ENCODE data around the gene MYO5A. TPM values are rescaled to one million over a fixed set of nuclear protein-coding genes. Genes with fewer than 3 reads are reported as not detected.
"Not testable (repeated sequence)": the region's sequence is repeated elsewhere in the genome, so short reads cannot be mapped to it uniquely, and the experiment has no call there.

Gene MYO5A
- total and polyA plus RNA-seq, 4 donors = 5.7 to 42.1 (median 22.0) TPM

GRCh38 chr15:52445553-52445952 lies 83.1 kb downstream of the MYO5A start:
- H3K36me3 ChIP-seq (ENCODE audit: control insufficient read depth in 1 of 2, insufficient read depth in 2 of 2, low read length in 1 of 2) = no peaks in the 10 kb centered on the region
- no peaks in the 10 kb centered on the region for H3K27me3 ChIP-seq (ENCODE audit: control insufficient read depth in 1 of 2, insufficient read depth in 2 of 2, low read length in 1 of 2)
- H3K9me3 ChIP-seq (ENCODE audit: control insufficient read depth, low read length) = no peaks in the 10 kb centered on the region
- no peaks in the 10 kb centered on the region for H3K4me1 ChIP-seq (ENCODE audit: control insufficient read depth in 1 of 2, insufficient read depth in 2 of 2, low read length in 2 of 2)
- no peak overlapping the region for H3K4me3 ChIP-seq (ENCODE audit: low read length in 2 of 2)
- 86 to 94% methylated on average over 7 of the region's 7 CpGs for WGBS, 2 donors
- intact Hi-C loops (cut with DNase I) = no loop called here
- DNase-seq (no peak), ATAC-seq (ENCODE audit: low FRiP score) (no peak)
- H3K27ac ChIP-seq (ENCODE audit: low read depth in 1 of 2, low read length in 2 of 2) = no peak overlapping the region

GRCh38 chr15:52443205-52443604 lies 85.5 kb downstream of the MYO5A start:
- intact Hi-C loops (cut with DNase I); H3K27ac ChIP-seq (ENCODE audit: low read depth in 1 of 2, low read length in 2 of 2); ATAC-seq (ENCODE audit: low FRiP score); H3K9me3 ChIP-seq (ENCODE audit: control insufficient read depth, low read length); H3K4me3 ChIP-seq (ENCODE audit: low read length in 2 of 2); H3K4me1 ChIP-seq (ENCODE audit: control insufficient read depth in 1 of 2, insufficient read depth in 2 of 2, low read length in 2 of 2); H3K27me3 ChIP-seq (ENCODE audit: control insufficient read depth in 1 of 2, insufficient read depth in 2 of 2, low read length in 1 of 2); H3K36me3 ChIP-seq (ENCODE audit: control insufficient read depth in 1 of 2, insufficient read depth in 2 of 2, low read length in 1 of 2); DNase-seq: not testable (repeated sequence)
- 98 to 99% methylated on average over 6 of the region's 6 CpGs for WGBS, 2 donors

DNA sequence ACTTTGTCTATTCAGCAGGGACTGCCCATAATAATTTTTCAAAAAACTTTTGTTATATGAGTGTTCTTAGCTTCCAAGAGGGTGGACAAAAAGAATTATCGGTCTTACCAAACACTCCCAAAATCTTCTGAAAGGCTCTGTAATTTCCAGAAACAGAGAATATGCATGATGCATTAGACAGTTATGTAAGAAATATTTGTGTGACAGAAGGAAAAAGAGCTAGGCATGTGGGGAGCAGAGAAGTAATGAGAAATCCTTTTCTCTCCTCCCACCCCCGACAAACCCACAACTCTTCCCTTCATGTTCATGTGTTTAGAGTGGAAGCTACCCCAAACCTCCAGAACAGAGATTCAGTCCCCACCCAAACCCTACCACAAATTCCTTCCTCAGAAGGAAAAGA lies 86.8 kb downstream of the MYO5A start:
- no peak for ATAC-seq (ENCODE audit: low FRiP score)
- intact Hi-C loops (cut with DNase I) = no loop called here
- 82 to 85% methylated on average over 2 of the region's 2 CpGs for WGBS, 2 donors
- peaks cover 0 to 2% of the 10 kb centered on the region in 2 donors for H3K36me3 ChIP-seq (ENCODE audit: control insufficient read depth in 1 of 2, insufficient read depth in 2 of 2, low read length in 1 of 2)
- DNase-seq = no peak
- no peak overlapping the region for H3K4me3 ChIP-seq (ENCODE audit: low read length in 2 of 2)
- H3K4me1 ChIP-seq (ENCODE audit: control insufficient read depth in 1 of 2, insufficient read depth in 2 of 2, low read length in 2 of 2) = peaks cover 0 to 2% of the 10 kb centered on the region in 2 donors
- H3K27me3 ChIP-seq (ENCODE audit: control insufficient read depth in 1 of 2, insufficient read depth in 2 of 2, low read length in 1 of 2) = no peaks in the 10 kb centered on the region
- H3K9me3 ChIP-seq (ENCODE audit: control insufficient read depth, low read length) = no peaks in the 10 kb centered on the region
- H3K27ac ChIP-seq (ENCODE audit: low read depth in 1 of 2, low read length in 2 of 2) = no peak overlapping the region

DNA sequence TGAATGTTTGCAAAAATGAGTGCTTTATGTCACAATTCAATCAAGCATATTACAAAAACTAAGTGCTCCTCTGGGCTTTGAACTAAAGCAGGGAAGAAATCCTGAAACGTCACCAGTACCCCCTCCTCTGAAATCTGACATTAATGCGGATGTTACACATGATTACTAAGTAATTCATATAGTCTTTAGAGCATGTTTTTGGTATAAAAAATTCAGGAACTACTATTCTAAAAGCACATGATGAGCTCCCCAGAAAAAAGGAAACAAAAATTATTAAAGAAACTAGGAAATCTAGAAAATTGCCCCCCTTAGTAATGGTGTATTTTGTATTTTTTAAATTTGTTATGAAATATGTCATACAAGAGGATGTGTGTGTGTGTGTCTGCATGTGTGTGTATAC lies 87.7 kb downstream of the MYO5A start:
- H3K4me1 ChIP-seq (ENCODE audit: control insufficient read depth in 1 of 2, insufficient read depth in 2 of 2, low read length in 2 of 2) = peaks cover 0 to 2% of the 10 kb centered on the region in 2 donors
- intact Hi-C loops (cut with DNase I) = no loop called here
- no peak overlapping the region for H3K4me3 ChIP-seq (ENCODE audit: low read length in 2 of 2)
- 67 to 90% methylated on average over 2 of the region's 2 CpGs for WGBS, 2 donors
- H3K9me3 ChIP-seq (ENCODE audit: control insufficient read depth, low read length) = no peaks in the 10 kb centered on the region
- no peaks in the 10 kb centered on the region for H3K27me3 ChIP-seq (ENCODE audit: control insufficient read depth in 1 of 2, insufficient read depth in 2 of 2, low read length in 1 of 2)
- H3K27ac ChIP-seq (ENCODE audit: low read depth in 1 of 2, low read length in 2 of 2) = no peak overlapping the region
- DNase-seq (no peak), ATAC-seq (ENCODE audit: low FRiP score) (no peak)
- H3K36me3 ChIP-seq (ENCODE audit: control insufficient read depth in 1 of 2, insufficient read depth in 2 of 2, low read length in 1 of 2) = peaks cover 0 to 2% of the 10 kb centered on the region in 2 donors

- no peak for ATAC-seq (ENCODE audit: low FRiP score)
- no peak for DNase-seq
- H3K4me1 ChIP-seq (ENCODE audit: control insufficient read depth in 1 of 2, insufficient read depth in 2 of 2, low read length in 2 of 2) = peaks cover 0 to 2% of the 10 kb centered on the region in 2 donors
Observed at GRCh38 chr15:52440414-52440813, 88.3 kb downstream of the MYO5A start.

DNA sequence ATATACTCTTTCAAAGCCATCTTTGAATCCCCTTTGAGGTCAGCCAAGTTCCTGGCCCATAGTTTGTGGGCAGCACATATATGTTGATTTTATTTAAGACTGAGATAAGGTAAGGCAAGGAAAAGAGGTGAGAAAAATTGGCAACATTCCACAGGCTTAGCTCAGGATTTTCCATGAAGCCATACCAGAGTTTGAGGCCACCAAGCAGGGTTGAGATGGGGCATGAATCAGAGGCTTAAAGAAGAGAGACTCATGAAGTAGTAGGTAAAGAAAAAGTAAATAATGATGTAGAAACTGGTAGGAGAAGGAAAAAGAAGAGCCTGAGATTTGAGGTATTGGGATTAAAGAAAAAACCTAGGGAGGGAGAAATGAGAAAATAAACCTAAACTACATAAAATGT lies 89.2 kb downstream of the MYO5A start:
- Histone ChIP-seq H3K27ac (ENCODE audit: low read depth in 1 of 2, low read length in 2 of 2) (no peak overlapping the region), H3K27me3 (ENCODE audit: control insufficient read depth in 1 of 2, insufficient read depth in 2 of 2, low read length in 1 of 2) (no peaks in the 10 kb centered on the region), H3K9me3 (ENCODE audit: control insufficient read depth, low read length) (no peaks in the 10 kb centered on the region), H3K36me3 (ENCODE audit: control insufficient read depth in 1 of 2, insufficient read depth in 2 of 2, low read length in 1 of 2) (peaks cover 0 to 2% of the 10 kb centered on the region in 2 donors), H3K4me3 (ENCODE audit: low read length in 2 of 2) (no peak overlapping the region), H3K4me1 (ENCODE audit: control insufficient read depth in 1 of 2, insufficient read depth in 2 of 2, low read length in 2 of 2) (peaks cover 0 to 2% of the 10 kb centered on the region in 2 donors)
- no peak for ATAC-seq (ENCODE audit: low FRiP score)
- intact Hi-C loops (cut with DNase I) = no loop called here
- no peak for DNase-seq

More at GRCh38 chr15:52440414-52440813, 88.3 kb downstream of the MYO5A start:
- peaks cover 0 to 2% of the 10 kb centered on the region in 2 donors for H3K36me3 ChIP-seq (ENCODE audit: control insufficient read depth in 1 of 2, insufficient read depth in 2 of 2, low read length in 1 of 2)
- intact Hi-C loops (cut with DNase I) = no loop called here
- H3K9me3 ChIP-seq (ENCODE audit: control insufficient read depth, low read length) = no peaks in the 10 kb centered on the region
- WGBS, 2 donors = 96 to 97% methylated on average over 4 of the region's 4 CpGs
- H3K27me3 ChIP-seq (ENCODE audit: control insufficient read depth in 1 of 2, insufficient read depth in 2 of 2, low read length in 1 of 2) = no peaks in the 10 kb centered on the region
- H3K27ac ChIP-seq (ENCODE audit: low read depth in 1 of 2, low read length in 2 of 2) = no peak overlapping the region
- no peak overlapping the region for H3K4me3 ChIP-seq (ENCODE audit: low read length in 2 of 2)

- H3K9me3 ChIP-seq (ENCODE audit: control insufficient read depth, low read length); H3K4me1 ChIP-seq (ENCODE audit: control insufficient read depth in 1 of 2, insufficient read depth in 2 of 2, low read length in 2 of 2); H3K36me3 ChIP-seq (ENCODE audit: control insufficient read depth in 1 of 2, insufficient read depth in 2 of 2, low read length in 1 of 2); H3K4me3 ChIP-seq (ENCODE audit: low read length in 2 of 2); H3K27me3 ChIP-seq (ENCODE audit: control insufficient read depth in 1 of 2, insufficient read depth in 2 of 2, low read length in 1 of 2); ATAC-seq (ENCODE audit: low FRiP score); H3K27ac ChIP-seq (ENCODE audit: low read depth in 1 of 2, low read length in 2 of 2); DNase-seq; intact Hi-C loops (cut with DNase I): not testable (repeated sequence)
- WGBS, 2 donors = 97 to 98% methylated on average over 8 to 9 of the region's 9 CpGs
Observed at GRCh38 chr15:52439042-52439441, 89.6 kb downstream of the MYO5A start.

- H3K27me3 ChIP-seq (ENCODE audit: control insufficient read depth in 1 of 2, insufficient read depth in 2 of 2, low read length in 1 of 2) = no peaks in the 10 kb centered on the region
- no peaks in the 10 kb centered on the region for H3K9me3 ChIP-seq (ENCODE audit: control insufficient read depth, low read length)
- WGBS, 2 donors = 81 to 91% methylated on average over 4 of the region's 4 CpGs
- ATAC-seq (ENCODE audit: low FRiP score) (no peak), DNase-seq (no peak)
- intact Hi-C loops (cut with DNase I) = no loop called here
- no peak overlapping the region for H3K27ac ChIP-seq (ENCODE audit: low read depth in 1 of 2, low read length in 2 of 2)
- H3K4me1 ChIP-seq (ENCODE audit: control insufficient read depth in 1 of 2, insufficient read depth in 2 of 2, low read length in 2 of 2) = peaks cover 0 to 2% of the 10 kb centered on the region in 2 donors
- no peak overlapping the region for H3K4me3 ChIP-seq (ENCODE audit: low read length in 2 of 2)
- H3K36me3 ChIP-seq (ENCODE audit: control insufficient read depth in 1 of 2, insufficient read depth in 2 of 2, low read length in 1 of 2) = peaks cover 0 to 2% of the 10 kb centered on the region in 2 donors
Observed at GRCh38 chr15:52438047-52438446, 90.6 kb downstream of the MYO5A start.

- Histone ChIP-seq H3K27me3 (ENCODE audit: control insufficient read depth in 1 of 2, insufficient read depth in 2 of 2, low read length in 1 of 2) (no peaks in the 10 kb centered on the region), H3K27ac (ENCODE audit: low read depth in 1 of 2, low read length in 2 of 2) (no peak overlapping the region), H3K4me1 (ENCODE audit: control insufficient read depth in 1 of 2, insufficient read depth in 2 of 2, low read length in 2 of 2) (peaks cover 0 to 2% of the 10 kb centered on the region in 2 donors), H3K36me3 (ENCODE audit: control insufficient read depth in 1 of 2, insufficient read depth in 2 of 2, low read length in 1 of 2) (peaks cover 0 to 2% of the 10 kb centered on the region in 2 donors), H3K4me3 (ENCODE audit: low read length in 2 of 2) (no peak overlapping the region), H3K9me3 (ENCODE audit: control insufficient read depth, low read length) (no peaks in the 10 kb centered on the region)
- ATAC-seq (ENCODE audit: low FRiP score) (no peak), DNase-seq (no peak)
- intact Hi-C loops (cut with DNase I) = no loop called here
Observed at GRCh38 chr15:52437646-52438045, 91.0 kb downstream of the MYO5A start.
